ENCODE measurements around the gene ZNF566. TPM values are rescaled to one million over a fixed set of nuclear protein-coding genes. Genes with fewer than 3 reads are reported as not detected.
A peak's percentile ranks its signal among the peaks of the same experiment; 100 is the strongest.

The ZNF566 gene
- total RNA-seq, 1 donor from 2014 or later = 11.8 TPM

DNA sequence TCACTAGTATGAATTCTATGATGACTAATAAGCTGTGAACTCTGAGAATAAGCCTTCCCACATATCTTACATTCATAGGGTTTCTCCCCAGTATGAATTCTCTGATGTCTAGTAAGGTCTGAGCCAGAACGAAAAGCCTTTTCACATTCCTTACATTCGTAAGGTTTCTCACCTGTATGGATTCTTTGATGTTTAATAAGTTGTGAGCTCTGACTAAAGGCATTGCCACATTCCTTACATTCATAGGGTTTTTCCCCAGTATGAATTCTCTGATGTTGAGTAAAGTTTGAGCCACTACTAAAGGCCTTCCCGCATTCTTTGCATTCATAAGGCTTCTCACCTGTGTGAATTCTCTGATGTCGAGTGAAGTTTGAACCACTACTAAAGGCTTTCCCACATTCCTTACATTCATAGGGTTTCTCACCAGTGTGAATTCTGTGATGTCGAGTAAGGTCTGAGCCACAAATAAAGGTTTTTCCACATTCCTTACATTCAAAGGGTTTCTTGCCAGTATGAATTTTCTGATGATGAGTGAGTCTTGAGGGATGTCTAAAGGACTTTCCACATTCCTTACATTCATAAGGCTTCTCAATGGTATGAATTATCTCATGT, 40.2 kb downstream of the ZNF566 start:
- Histone ChIP-seq H3K36me3 (peaks cover 94% of the 10 kb centered on the region), H3K4me3 (no peak overlapping the region), H3K27ac (replicated peaks) (no peak overlapping the region), H3K4me1 (no peaks in the 10 kb centered on the region), H3K27me3 (ENCODE audit: low read depth) (no peaks in the 10 kb centered on the region), H3K9me3 (replicated peaks) (peaks cover 100% of the 10 kb centered on the region)
- no peak for DNase-seq
- intact Hi-C loops (cut with micrococcal nuclease) = no loop called here
- TF ChIP-seq, protein P1, sequence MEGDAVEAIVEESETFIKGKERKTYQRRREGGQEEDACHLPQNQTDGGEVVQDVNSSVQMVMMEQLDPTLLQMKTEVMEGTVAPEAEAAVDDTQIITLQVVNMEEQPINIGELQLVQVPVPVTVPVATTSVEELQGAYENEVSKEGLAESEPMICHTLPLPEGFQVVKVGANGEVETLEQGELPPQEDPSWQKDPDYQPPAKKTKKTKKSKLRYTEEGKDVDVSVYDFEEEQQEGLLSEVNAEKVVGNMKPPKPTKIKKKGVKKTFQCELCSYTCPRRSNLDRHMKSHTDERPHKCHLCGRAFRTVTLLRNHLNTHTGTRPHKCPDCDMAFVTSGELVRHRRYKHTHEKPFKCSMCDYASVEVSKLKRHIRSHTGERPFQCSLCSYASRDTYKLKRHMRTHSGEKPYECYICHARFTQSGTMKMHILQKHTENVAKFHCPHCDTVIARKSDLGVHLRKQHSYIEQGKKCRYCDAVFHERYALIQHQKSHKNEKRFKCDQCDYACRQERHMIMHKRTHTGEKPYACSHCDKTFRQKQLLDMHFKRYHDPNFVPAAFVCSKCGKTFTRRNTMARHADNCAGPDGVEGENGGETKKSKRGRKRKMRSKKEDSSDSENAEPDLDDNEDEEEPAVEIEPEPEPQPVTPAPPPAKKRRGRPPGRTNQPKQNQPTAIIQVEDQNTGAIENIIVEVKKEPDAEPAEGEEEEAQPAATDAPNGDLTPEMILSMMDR (IDR thresholded peaks at IDR 0.05; ENCODE audit: borderline replicate concordance) = no peak

DNA sequence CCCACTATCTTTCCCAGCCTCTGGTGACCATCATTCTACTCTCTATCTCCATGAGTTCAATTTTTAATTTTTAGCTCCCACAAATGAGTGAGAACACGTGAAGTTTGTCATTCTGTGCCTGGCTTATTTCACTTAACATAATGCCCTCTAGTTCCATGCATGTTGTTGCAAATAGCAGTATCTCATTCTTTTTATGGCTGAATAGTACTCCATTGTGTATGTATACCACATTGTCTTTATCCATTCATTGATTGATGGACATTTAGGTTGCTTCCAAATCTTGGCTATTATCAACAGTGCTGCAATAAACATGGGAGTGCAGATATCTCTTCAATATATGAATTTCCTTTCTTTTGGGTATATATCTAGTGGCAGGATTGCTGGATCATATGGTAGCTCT, 48.0 kb downstream of the ZNF566 start:
- intact Hi-C loops (cut with micrococcal nuclease) = no loop called here
- Histone ChIP-seq H3K27ac (replicated peaks) (no peak overlapping the region), H3K4me1 (no peaks in the 10 kb centered on the region), H3K36me3 (peaks cover 17% of the 10 kb centered on the region), H3K4me3 (no peak overlapping the region), H3K9me3 (replicated peaks) (peaks cover 98% of the 10 kb centered on the region), H3K27me3 (ENCODE audit: low read depth) (no peaks in the 10 kb centered on the region)
- TF ChIP-seq, protein P1 (IDR thresholded peaks at IDR 0.05; ENCODE audit: borderline replicate concordance) = no peak
- no peak for DNase-seq

DNA sequence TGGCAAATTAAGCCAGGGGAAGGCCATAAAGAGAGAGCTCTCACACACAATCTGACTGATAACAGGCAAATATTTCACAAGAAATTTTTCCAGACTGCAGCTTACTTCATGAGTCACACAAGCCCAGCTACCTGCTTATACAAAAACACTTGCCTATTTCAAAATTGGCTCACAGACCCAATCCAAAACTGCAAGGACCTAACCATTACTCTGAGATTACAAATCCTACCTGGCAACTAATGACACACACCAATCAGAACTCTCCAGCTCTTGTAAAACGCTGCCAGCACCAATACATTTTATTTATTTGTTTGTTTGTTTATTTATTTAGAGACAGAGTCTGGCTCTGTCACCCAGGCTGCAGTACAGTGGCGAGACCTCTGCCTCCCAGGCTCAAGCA, 52.8 kb downstream of the ZNF566 start:
- H3K4me1 ChIP-seq = no peaks in the 10 kb centered on the region
- H3K9me3 ChIP-seq (replicated peaks) = peaks cover 65% of the 10 kb centered on the region
- no peaks in the 10 kb centered on the region for H3K27me3 ChIP-seq (ENCODE audit: low read depth)
- no peak overlapping the region for H3K4me3 ChIP-seq
- no peak overlapping the region for H3K27ac ChIP-seq (replicated peaks)
- intact Hi-C loops (cut with micrococcal nuclease) = no loop called here
- H3K36me3 ChIP-seq = no peaks in the 10 kb centered on the region
- no peak for DNase-seq
- TF ChIP-seq, protein P1 (IDR thresholded peaks at IDR 0.05; ENCODE audit: borderline replicate concordance) = no peak

DNA sequence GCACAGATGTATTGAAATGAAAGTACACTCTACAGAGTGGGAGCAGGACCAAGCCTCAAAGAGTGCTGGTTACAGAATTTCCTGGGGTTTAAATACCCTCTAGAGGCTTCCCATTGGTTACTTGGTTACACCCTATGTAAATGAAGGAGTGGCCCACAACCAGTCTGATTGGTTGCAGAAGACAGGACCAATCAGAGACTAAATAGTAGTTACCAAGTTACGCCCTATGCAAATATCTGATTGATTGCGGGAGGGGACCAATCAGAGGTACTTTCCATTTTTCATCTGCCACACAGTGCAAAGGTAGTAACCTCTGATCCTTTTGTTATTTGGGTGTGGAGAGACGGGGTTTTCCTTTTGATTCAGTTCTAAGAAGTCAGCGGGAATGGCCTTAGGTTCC, 65.4 kb downstream of the ZNF566 start:
- TF ChIP-seq, protein P1 (IDR thresholded peaks at IDR 0.05; ENCODE audit: borderline replicate concordance) = no peak
- Histone ChIP-seq H3K9me3 (replicated peaks) (peaks cover 8% of the 10 kb centered on the region), H3K27me3 (ENCODE audit: low read depth) (no peaks in the 10 kb centered on the region), H3K36me3 (no peaks in the 10 kb centered on the region), H3K4me1 (peaks cover 15% of the 10 kb centered on the region), H3K4me3 (no peak overlapping the region), H3K27ac (replicated peaks) (no peak overlapping the region)
- intact Hi-C loops (cut with micrococcal nuclease) = no loop called here
- DNase-seq = no peak

DNA sequence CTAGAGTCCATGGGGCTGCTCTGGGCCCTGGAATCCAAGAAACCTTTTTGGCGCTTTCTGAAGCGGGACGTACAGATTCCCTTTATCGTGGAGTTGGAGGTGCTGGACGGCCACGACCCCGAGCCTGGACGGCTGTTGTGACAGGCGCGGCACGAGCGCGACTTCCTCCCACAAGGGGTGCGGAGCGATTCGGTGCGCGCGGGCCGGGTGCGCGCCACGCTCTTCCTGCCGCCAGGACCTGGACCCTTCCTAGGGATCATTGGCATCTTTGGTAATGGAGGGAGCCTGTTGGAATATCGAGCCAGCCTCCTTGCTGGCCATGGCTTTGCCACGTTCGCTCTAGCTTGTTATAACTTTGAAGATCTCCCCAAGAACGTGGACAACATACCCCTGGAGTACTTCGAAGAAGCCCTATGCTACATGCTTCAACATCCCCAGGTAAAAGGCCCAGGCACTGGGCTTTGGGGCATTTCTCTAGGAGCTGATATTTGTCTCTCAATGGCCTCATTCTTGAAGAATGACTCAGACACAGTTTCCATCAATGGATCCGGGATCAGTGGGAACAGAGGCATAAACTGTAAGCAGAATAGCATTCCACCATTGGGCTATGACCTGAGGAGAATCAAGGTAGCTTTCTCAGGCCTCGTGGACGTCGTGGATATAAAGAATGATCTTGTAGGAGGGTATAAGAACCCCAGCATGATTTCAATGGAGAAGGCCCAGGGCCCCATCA, 67.4 kb downstream of the ZNF566 start:
- peaks cover 3% of the 10 kb centered on the region for H3K9me3 ChIP-seq (replicated peaks)
- peaks cover 35% of the 10 kb centered on the region for H3K4me1 ChIP-seq
- H3K27me3 ChIP-seq (ENCODE audit: low read depth) = no peaks in the 10 kb centered on the region
- peak overlapping the region; percentile 61 for H3K27ac ChIP-seq (replicated peaks)
- TF ChIP-seq, protein P1 (IDR thresholded peaks at IDR 0.05; ENCODE audit: borderline replicate concordance) = no peak
- no peak for DNase-seq
- H3K36me3 ChIP-seq = no peaks in the 10 kb centered on the region
- H3K4me3 ChIP-seq = peak overlapping the region; percentile 69
- intact Hi-C loops (cut with micrococcal nuclease) = no loop called here
